ENCODE measurements around the gene AGER. TPM values are rescaled to one million over a fixed set of nuclear protein-coding genes. Genes with fewer than 3 reads are reported as not detected.
"Not testable (repeated sequence)": the region's sequence is repeated elsewhere in the genome, so short reads cannot be mapped to it uniquely, and the experiment has no call there.

Gene AGER
- total RNA-seq, 1 donor from 2014 or later = 25.7 TPM

DNA sequence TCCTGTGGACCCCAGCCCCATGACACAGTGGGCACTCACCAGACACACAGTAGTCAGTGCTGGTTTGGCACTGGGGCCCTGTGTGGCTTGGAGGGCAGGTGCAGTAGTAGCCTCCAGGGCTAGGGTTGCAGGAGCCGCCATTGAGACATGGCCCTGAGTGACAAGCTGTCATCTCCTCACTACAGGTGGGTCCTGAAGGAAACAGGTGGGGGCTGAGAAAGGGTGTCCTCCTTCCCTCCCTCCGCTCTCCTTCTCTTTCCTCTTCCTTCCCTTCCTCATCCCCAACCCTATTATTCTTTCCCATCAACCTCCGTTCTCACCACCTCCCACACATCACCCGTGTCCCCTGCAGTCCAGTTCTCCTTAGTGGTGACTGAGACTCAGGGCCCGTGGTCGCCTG lies 29.6 kb upstream of the AGER start:
- H3K4me1 Mint-ChIP-seq = no peaks in the 10 kb centered on the region
- H3K27me3 Mint-ChIP-seq (ENCODE audit: low read depth) = no peaks in the 10 kb centered on the region

DNA sequence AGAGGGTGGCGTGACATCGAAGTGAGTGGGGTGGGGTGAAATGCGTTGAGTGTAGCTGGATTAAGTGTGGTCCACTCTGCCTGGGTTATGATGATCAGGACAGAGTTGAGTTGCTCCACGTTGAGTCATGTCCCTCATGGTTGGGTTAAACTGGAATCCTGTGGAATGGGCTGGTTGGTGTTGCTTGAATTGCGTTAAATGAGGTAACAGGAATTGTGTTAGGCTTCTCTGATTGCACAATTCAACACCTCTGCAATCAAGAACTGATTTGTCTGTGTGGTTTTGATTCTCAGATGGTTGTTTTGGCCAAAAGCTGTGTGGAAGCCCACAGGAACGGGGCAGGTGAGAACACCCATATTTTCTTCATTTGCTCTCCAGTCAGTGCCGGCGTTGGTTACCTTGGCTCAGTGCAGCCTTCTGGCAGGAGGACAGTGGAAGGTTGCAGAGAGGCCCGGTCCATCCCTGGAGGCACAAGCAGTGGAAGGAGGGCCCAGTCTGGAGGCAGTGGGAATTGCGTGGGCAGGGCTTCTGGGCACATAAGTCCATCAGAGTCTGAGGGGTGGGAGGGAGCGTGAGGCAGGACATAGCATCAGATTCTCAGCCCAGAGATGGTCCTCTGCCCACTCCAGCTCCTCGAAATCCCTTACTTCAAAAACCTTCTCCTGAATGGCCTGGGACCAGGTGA lies 28.2 kb upstream of the AGER start:
- TF ChIP-seq, protein P1, sequence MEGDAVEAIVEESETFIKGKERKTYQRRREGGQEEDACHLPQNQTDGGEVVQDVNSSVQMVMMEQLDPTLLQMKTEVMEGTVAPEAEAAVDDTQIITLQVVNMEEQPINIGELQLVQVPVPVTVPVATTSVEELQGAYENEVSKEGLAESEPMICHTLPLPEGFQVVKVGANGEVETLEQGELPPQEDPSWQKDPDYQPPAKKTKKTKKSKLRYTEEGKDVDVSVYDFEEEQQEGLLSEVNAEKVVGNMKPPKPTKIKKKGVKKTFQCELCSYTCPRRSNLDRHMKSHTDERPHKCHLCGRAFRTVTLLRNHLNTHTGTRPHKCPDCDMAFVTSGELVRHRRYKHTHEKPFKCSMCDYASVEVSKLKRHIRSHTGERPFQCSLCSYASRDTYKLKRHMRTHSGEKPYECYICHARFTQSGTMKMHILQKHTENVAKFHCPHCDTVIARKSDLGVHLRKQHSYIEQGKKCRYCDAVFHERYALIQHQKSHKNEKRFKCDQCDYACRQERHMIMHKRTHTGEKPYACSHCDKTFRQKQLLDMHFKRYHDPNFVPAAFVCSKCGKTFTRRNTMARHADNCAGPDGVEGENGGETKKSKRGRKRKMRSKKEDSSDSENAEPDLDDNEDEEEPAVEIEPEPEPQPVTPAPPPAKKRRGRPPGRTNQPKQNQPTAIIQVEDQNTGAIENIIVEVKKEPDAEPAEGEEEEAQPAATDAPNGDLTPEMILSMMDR (conservative IDR thresholded peaks at IDR 0.05) = no peak
- Mint-ChIP-seq H3K9me3 (peaks cover 2% of the 10 kb centered on the region), H3K27me3 (ENCODE audit: low read depth) (no peaks in the 10 kb centered on the region), H3K27ac (ENCODE audit: unreplicated experiment) (no peak overlapping the region), H3K36me3 (ENCODE audit: low read depth) (no peaks in the 10 kb centered on the region), H3K4me3 (no peak overlapping the region), H3K4me1 (no peaks in the 10 kb centered on the region)
- DNase-seq (ENCODE audit: low read depth, low spot score) = no peak

More for the DNA sequence above, 29.6 kb upstream of the AGER start:
- DNase-seq (ENCODE audit: low read depth, low spot score) = no peak
- peaks cover 2% of the 10 kb centered on the region for H3K9me3 Mint-ChIP-seq
- H3K36me3 Mint-ChIP-seq (ENCODE audit: low read depth) = no peaks in the 10 kb centered on the region
- TF ChIP-seq, protein P1 (conservative IDR thresholded peaks at IDR 0.05) = no peak
- no peak overlapping the region for H3K27ac Mint-ChIP-seq (ENCODE audit: unreplicated experiment)
- no peak overlapping the region for H3K4me3 Mint-ChIP-seq

DNA sequence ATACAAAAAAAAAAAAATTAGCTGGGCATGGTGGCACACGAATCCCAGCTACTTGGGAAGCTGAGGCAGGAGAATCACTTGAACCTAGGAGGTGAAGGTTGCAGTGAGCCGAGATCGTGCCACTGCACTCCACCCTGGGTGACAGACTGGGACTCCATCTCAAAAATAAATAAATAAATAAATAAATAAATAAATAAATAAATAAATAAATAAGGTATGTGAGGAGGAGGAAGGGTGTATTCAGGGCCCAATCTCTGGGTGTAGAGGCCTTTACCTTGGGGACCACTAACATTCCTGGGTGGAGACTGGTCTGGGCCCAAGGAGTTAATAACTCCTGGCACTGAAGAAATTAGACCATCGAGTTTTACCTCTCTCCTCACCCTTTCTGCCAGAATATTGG lies 27.4 kb upstream of the AGER start:
- not testable (repeated sequence) for H3K9me3 Mint-ChIP-seq; H3K27ac Mint-ChIP-seq (ENCODE audit: unreplicated experiment); H3K4me3 Mint-ChIP-seq; DNase-seq (ENCODE audit: low read depth, low spot score); H3K27me3 Mint-ChIP-seq (ENCODE audit: low read depth); H3K36me3 Mint-ChIP-seq (ENCODE audit: low read depth); H3K4me1 Mint-ChIP-seq

DNA sequence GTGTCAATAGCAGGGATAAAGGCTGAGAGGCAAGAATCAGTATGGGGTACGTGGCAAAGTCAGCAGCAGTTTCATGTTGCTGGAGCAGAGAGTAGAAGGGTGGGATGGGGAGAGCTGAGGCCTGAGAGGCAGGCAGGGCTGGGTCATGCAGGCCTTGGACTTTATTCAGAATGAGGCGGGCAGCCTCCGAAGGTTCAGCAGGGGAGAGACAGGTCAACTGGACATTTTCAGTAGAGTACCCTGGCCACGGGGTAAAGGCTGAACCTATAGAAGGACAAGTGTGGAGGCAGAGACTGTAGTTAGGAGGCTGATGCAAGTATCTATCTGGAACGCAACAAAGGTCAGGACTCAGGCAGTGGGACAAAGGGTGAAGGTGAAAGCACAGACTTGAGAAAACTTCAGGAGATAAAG lies 26.1 kb upstream of the AGER start:
- Mint-ChIP-seq H3K4me3 (no peak overlapping the region), H3K27ac (ENCODE audit: unreplicated experiment) (no peak overlapping the region), H3K4me1 (no peaks in the 10 kb centered on the region)

DNA sequence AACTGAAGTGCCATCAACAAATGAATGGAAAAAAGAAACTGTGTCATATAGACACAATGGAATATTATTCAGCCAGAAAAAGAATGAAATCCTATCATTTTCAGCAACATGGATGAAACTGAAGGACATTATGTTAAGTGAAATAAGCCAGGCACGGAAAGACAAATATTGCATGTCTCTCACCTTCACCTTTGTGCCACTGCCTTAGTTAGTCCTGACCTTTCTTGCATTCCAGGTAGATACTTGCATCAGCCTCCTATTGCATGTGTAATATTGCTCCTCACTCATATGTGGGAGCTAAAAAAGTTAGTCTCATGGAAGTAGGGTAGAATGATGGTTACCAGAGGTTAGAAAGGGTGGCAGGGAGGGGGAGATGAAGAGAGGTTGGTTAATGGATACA lies 24.9 kb upstream of the AGER start:
- Mint-ChIP-seq H3K27me3 (ENCODE audit: low read depth) (peaks cover 3% of the 10 kb centered on the region), H3K9me3 (peaks cover 11% of the 10 kb centered on the region), H3K36me3 (ENCODE audit: low read depth) (no peaks in the 10 kb centered on the region), H3K27ac (ENCODE audit: unreplicated experiment) (no peak overlapping the region), H3K4me3 (no peak overlapping the region), H3K4me1 (no peaks in the 10 kb centered on the region)
- no peak for DNase-seq (ENCODE audit: low read depth, low spot score)
- TF ChIP-seq, protein P1 (conservative IDR thresholded peaks at IDR 0.05) = no peak

More for the DNA sequence above, 26.1 kb upstream of the AGER start:
- H3K36me3 Mint-ChIP-seq (ENCODE audit: low read depth) = no peaks in the 10 kb centered on the region
- DNase-seq (ENCODE audit: low read depth, low spot score) = no peak
- H3K9me3 Mint-ChIP-seq = peaks cover 8% of the 10 kb centered on the region
- TF ChIP-seq, protein P1 (conservative IDR thresholded peaks at IDR 0.05) = no peak
- no peaks in the 10 kb centered on the region for H3K27me3 Mint-ChIP-seq (ENCODE audit: low read depth)

DNA sequence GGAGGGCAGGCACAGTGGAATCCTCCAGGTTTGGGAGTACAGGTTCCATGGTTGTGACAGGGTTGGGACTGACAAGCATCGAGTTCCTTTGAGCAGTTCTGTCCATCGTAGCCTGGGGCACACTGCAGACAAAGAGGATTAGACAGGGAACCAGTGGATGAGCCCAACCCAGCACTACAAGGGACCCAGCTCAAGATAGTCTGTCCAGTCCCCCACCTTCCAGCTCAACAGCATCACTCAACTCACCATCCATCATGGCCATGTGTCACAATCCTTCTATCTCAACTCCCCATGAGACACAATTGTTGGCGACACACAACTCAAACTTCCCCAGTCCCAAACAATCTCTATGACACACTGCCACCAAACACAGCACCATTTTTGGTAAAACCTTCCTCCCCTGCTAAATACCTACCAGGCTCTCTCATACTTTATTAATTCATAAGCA lies 20.2 kb upstream of the AGER start:
- Mint-ChIP-seq H3K36me3 (ENCODE audit: low read depth) (no peaks in the 10 kb centered on the region), H3K4me1 (peaks cover 15% of the 10 kb centered on the region), H3K27me3 (ENCODE audit: low read depth) (peaks cover 3% of the 10 kb centered on the region), H3K27ac (ENCODE audit: unreplicated experiment) (no peak overlapping the region), H3K4me3 (no peak overlapping the region), H3K9me3 (peaks cover 11% of the 10 kb centered on the region)
- no peak for DNase-seq (ENCODE audit: low read depth, low spot score)
- TF ChIP-seq, protein P1 (conservative IDR thresholded peaks at IDR 0.05) = no peak
